Liver (tissue), 9 donors: ENCODE results near the gene KANK3. TPM values are rescaled to one million over a fixed set of nuclear protein-coding genes. Genes with fewer than 3 reads are reported as not detected.
A peak's percentile ranks its signal among the peaks of the same experiment; 100 is the strongest.

Source experiments
- DNase-seq: peaks from one replicate; pipeline ENCODE4 v3.0.0-alpha.2; 2017; ENCODE audit warnings: low spot score
- H3K27ac ChIP-seq, 2 donors: one replicate each; pipeline ENCODE4 v1.7.0; 2013; ENCODE audit warnings: inconsistent platforms in 2 of 2, low read length in 2 of 2, control low read depth in 1 of 2, low read depth in 1 of 2, mild to moderate bottlenecking in 1 of 2
- H3K27me3 ChIP-seq, 4 donors: one replicate each; pipeline versions ENCODE4 v1.6.1 to v1.7.0; 2013; ENCODE audit warnings: low read length in 3 of 4, inconsistent platforms in 1 of 4, mild to moderate bottlenecking in 1 of 4, moderate library complexity in 1 of 4; ENCODE audit not compliant: control insufficient read depth in 4 of 4, insufficient read depth in 4 of 4
- H3K36me3 ChIP-seq, 4 donors: one replicate each; pipeline versions ENCODE4 v1.6.1 to v1.7.0; 2013; ENCODE audit warnings: low read length in 3 of 4, mild to moderate bottlenecking in 3 of 4, low read depth in 1 of 4, moderate library complexity in 1 of 4; ENCODE audit not compliant: control insufficient read depth in 4 of 4, insufficient read depth in 3 of 4
- H3K4me1 ChIP-seq, 4 donors: one replicate each; pipeline versions ENCODE4 v1.6.1 to v1.7.0; 2013; ENCODE audit warnings: low read length in 3 of 4, mild to moderate bottlenecking in 3 of 4, moderate library complexity in 1 of 4; ENCODE audit not compliant: control insufficient read depth in 4 of 4, insufficient read depth in 4 of 4
- H3K4me3 ChIP-seq, 3 donors: one replicate each; pipeline versions ENCODE4 v1.6.1 to v1.7.0; 2013; ENCODE audit warnings: low read length in 3 of 3, control low read depth in 1 of 3, low read depth in 1 of 3, mild to moderate bottlenecking in 1 of 3
- H3K9ac ChIP-seq, 2 donors: one replicate each; pipeline ENCODE4 v1.7.0; 2013; ENCODE audit warnings: low read length in 2 of 2, mild to moderate bottlenecking in 2 of 2, moderate library complexity in 2 of 2, control low read depth in 1 of 2, low read depth in 1 of 2
- H3K9me3 ChIP-seq, 4 donors: one replicate each; pipeline versions ENCODE4 v1.6.1 to v1.7.0; 2013; ENCODE audit warnings: low read length in 3 of 4; ENCODE audit not compliant: control insufficient read depth in 4 of 4
- ATF3 ChIP-seq: IDR thresholded peaks from 2 replicates; pipeline ENCODE4 v1.6.1; 2016; ENCODE audit warnings: antibody characterized with exemption
- CTCF ChIP-seq: fragments of 150-350 bp; IDR thresholded peaks from 2 replicates; pipeline ENCODE4 v1.5.1; 2017; ENCODE audit warnings: improper control_type of control experiment, low read depth, low read length; ENCODE audit not compliant: missing input control
- EGR1 ChIP-seq, 2 donors: IDR thresholded peaks; 2 replicates each; pipeline ENCODE4 v1.6.1; 2016 to 2018; ENCODE audit warnings: antibody characterized with exemption in 2 of 2, low read depth in 2 of 2
- FOXA1 ChIP-seq: IDR thresholded peaks from 2 replicates; pipeline ENCODE4 v1.6.1; 2016; ENCODE audit warnings: antibody characterized with exemption
- FOXA2 ChIP-seq: IDR thresholded peaks from 2 replicates; pipeline ENCODE4 v1.6.1; 2016; ENCODE audit warnings: antibody characterized with exemption
- GABPA ChIP-seq, 2 donors: IDR thresholded peaks in 1 of 2; conservative IDR thresholded peaks in 1 of 2; 2 replicates each; pipeline ENCODE4 v1.6.1; 2016; ENCODE audit warnings: antibody characterized with exemption in 2 of 2, mild to moderate bottlenecking in 1 of 2, moderate library complexity in 1 of 2
- HNF4A ChIP-seq, 2 donors: conservative IDR thresholded peaks; 2 replicates each; pipeline ENCODE4 v1.6.1; 2016; ENCODE audit warnings: antibody characterized with exemption in 2 of 2, mild to moderate bottlenecking in 2 of 2
- HNF4G ChIP-seq: IDR thresholded peaks from 2 replicates; pipeline ENCODE4 v1.6.1; 2016; ENCODE audit warnings: antibody characterized with exemption
- JUND ChIP-seq, 2 donors: IDR thresholded peaks; 2 replicates each; pipeline ENCODE4 v1.6.1; 2016; ENCODE audit warnings: antibody characterized with exemption in 2 of 2
- MAX ChIP-seq: IDR thresholded peaks from 2 replicates; pipeline ENCODE4 v1.6.1; 2016; ENCODE audit warnings: antibody characterized with exemption
- NR2F2 ChIP-seq: IDR thresholded peaks from 2 replicates; pipeline ENCODE4 v1.6.1; 2016; ENCODE audit warnings: antibody characterized with exemption
- RAD21 ChIP-seq, 2 donors: IDR thresholded peaks; 2 replicates each; pipeline ENCODE4 v1.6.1; 2016; ENCODE audit warnings: antibody characterized with exemption in 2 of 2, mild to moderate bottlenecking in 2 of 2
- REST ChIP-seq: IDR thresholded peaks from 2 replicates; pipeline ENCODE4 v1.6.1; 2016; ENCODE audit warnings: antibody characterized with exemption, mild to moderate bottlenecking
- RXRA ChIP-seq, 2 donors: IDR thresholded peaks; 2 replicates each; pipeline ENCODE4 v1.6.1; 2017 to 2018; ENCODE audit warnings: antibody characterized with exemption in 2 of 2, mild to moderate bottlenecking in 1 of 2
- SP1 ChIP-seq: IDR thresholded peaks from 2 replicates; pipeline ENCODE4 v1.6.1; 2018; ENCODE audit warnings: antibody characterized with exemption, mild to moderate bottlenecking
- TAF1 ChIP-seq: conservative IDR thresholded peaks from 2 replicates; pipeline ENCODE4 v1.6.1; 2016; ENCODE audit warnings: antibody characterized with exemption, mild to moderate bottlenecking
- YY1 ChIP-seq: IDR thresholded peaks from 2 replicates; pipeline ENCODE4 v1.6.1; 2016; ENCODE audit warnings: antibody characterized with exemption, mild to moderate bottlenecking
- ZBTB33 ChIP-seq: IDR thresholded peaks from 2 replicates; pipeline ENCODE4 v1.6.1; 2016; ENCODE audit warnings: antibody characterized with exemption
- WGBS: extraction: QIAGEN DNeasy Blood & Tissue Kit; methylation state at CpG from one replicate; pipeline ENCODE4 v1.1.7; 2013; 5-methylcytosine and 5-hydroxymethylcytosine counted together
- polyA plus RNA-seq, 2 donors: library from polyadenylated mRNA; stranded (reverse) in 1 of 2; unstranded in 1 of 2; fragments of 200-250 nt in 1 of 2; fragments of >200 nt in 1 of 2; fragmentation: Nextera tagmentation in 1 of 2; extraction: Ambion mirVana in 1 of 2; gene quantifications; one replicate each; pipeline versions ENCODE4 v1.2.1 to v1.2.3, GENCODE V29; 2013 to 2015
- total RNA-seq, 2 donors: library from RNA; depleted of rRNA; stranded (reverse); fragments of >200 nt; gene quantifications; one replicate each; pipeline ENCODE4 v1.2.3, GENCODE V29; 2014
- donor health status: healthy.
- donor health status: healthy.
- donor health status: healthy.
- donor health status: healthy.
- donor health status: healthy.

Gene KANK3
- total and polyA plus RNA-seq, 4 donors = 0.44 to 4.5 (median 3.4) TPM

- WGBS = under 1% methylated on average over 72 of the region's 72 CpGs
- H3K27ac ChIP-seq = peak within 1 kb of the TSS; percentile 88 to 89
- H3K4me3 ChIP-seq = peak within 1 kb of the TSS; percentile 90 to 94 (median 93)
- H3K4me1 ChIP-seq = peaks cover 13 to 35% (median 24%) of the 10 kb centered on the region in 4 donors
- DNase-seq = peak; percentile 99
- H3K36me3 ChIP-seq = peaks cover 0 to 8% (median 5%) of the 10 kb centered on the region in 4 donors
- H3K27me3 ChIP-seq = no peaks in the 10 kb centered on the region
- TF ChIP-seq ZBTB33 (peak; percentile 99), YY1 (peak; percentile 98), JUND (IDR thresholded peaks at IDR 0.05) (no peak), TAF1 (peak; percentile 91), ATF3 (no peak), HNF4A (conservative IDR thresholded peaks at IDR 0.05) (no peak), HNF4G (no peak), FOXA1 (no peak), GABPA (IDR thresholded peaks at IDR 0.05 in 1 of 2, conservative IDR thresholded peaks at IDR 0.05 in 1 of 2) (peak in 1 of 2 donors; percentile 49), SP1 (peak; percentile 36), NR2F2 (no peak), REST (peak; percentile 90), RAD21 (IDR thresholded peaks at IDR 0.05) (peak; percentile 50 to 59), EGR1 (IDR thresholded peaks at IDR 0.05; ENCODE audit: low read depth in 2 of 2) (no peak), RXRA (IDR thresholded peaks at IDR 0.05) (peak; percentile 45 to 77), MAX (no peak), CTCF (peak; percentile 16), FOXA2 (no peak)
- no peaks in the 10 kb centered on the region for H3K9me3 ChIP-seq
- peak within 1 kb of the TSS; percentile 95 to 98 for H3K9ac ChIP-seq
Observed at GRCh38 chr19:8321067-8321985, 21.7 kb downstream of the KANK3 start, which contains the start of the genes NDUFA7 and RPS28. Gene NDUFA7, minus strand, starts transcription at chr19:8321375. Its CDS starts 17 bp downstream, at chr19:8321358. Gene RPS28, plus strand, starts transcription at chr19:8321496. Its CDS starts 35 bp downstream, at chr19:8321531.
